ENCODE data around the gene CX3CR1.

The CX3CR1 gene

GRCh38 chr3:39279745-39280517, at the start of gene CX3CR1:
CX3CR1 (minus strand) TSS chr3:39280036; CDS start chr3:39266509, 13,527 bp downstream.
- no peak for DNase-seq (ENCODE audit: low read depth)
- no peak for TF ChIP-seq CTCF (IDR thresholded peaks at IDR 0.05; ENCODE audit: insufficient read depth, low read depth, low read length, missing control alignments)
- no peak within 1 kb of the TSS for H3K4me3 ChIP-seq (ENCODE audit: low read length)

GRCh38 chr3:39329493-39329892, 49.7 kb upstream of the CX3CR1 start, which contains the start of gene CCR8:
CCR8 (plus strand) TSS chr3:39329709; CDS start chr3:39332332, 2,623 bp downstream.
- no peak for DNase-seq (ENCODE audit: low read depth)
- no peak within 1 kb of the TSS for H3K4me3 ChIP-seq (ENCODE audit: low read length)
- TF ChIP-seq CTCF (IDR thresholded peaks at IDR 0.05; ENCODE audit: insufficient read depth, low read depth, low read length, missing control alignments) = no peak

- no peak overlapping the region for H3K4me3 ChIP-seq (ENCODE audit: low read length)
- TF ChIP-seq CTCF (IDR thresholded peaks at IDR 0.05; ENCODE audit: insufficient read depth, low read depth, low read length, missing control alignments) = no peak
- no peak for DNase-seq (ENCODE audit: low read depth)
These were observed 48.0 kb upstream of the CX3CR1 start for GRCh38 chr3:39327746-39328349.

GRCh38 chr3:39327053-39327745, 47.4 kb upstream of the CX3CR1 start:
- H3K4me3 ChIP-seq (ENCODE audit: low read length) = no peak overlapping the region
- DNase-seq (ENCODE audit: low read depth) = no peak
- TF ChIP-seq CTCF (IDR thresholded peaks at IDR 0.05; ENCODE audit: insufficient read depth, low read depth, low read length, missing control alignments) = no peak

GRCh38 chr3:39325236-39325635, 45.4 kb upstream of the CX3CR1 start:
- DNase-seq (ENCODE audit: low read depth) = no peak
- TF ChIP-seq CTCF (IDR thresholded peaks at IDR 0.05; ENCODE audit: insufficient read depth, low read depth, low read length, missing control alignments) = no peak
- no peak overlapping the region for H3K4me3 ChIP-seq (ENCODE audit: low read length)

GRCh38 chr3:39323494-39323893, 43.7 kb upstream of the CX3CR1 start:
- no peak for DNase-seq (ENCODE audit: low read depth)
- TF ChIP-seq CTCF (IDR thresholded peaks at IDR 0.05; ENCODE audit: insufficient read depth, low read depth, low read length, missing control alignments) = no peak
- H3K4me3 ChIP-seq (ENCODE audit: low read length) = no peak overlapping the region

Measured in epithelial cell of esophagus (primary cell).